Activated naive CD4-positive, alpha-beta T cell treated with anti-CD3 and anti-CD28 coated beads, Interleukin-2, amount 10 ng/mL, durations not matched to agents 7 days and 5 days (primary cell): ENCODE data around the gene MT2A.

Source experiments
- CTCF ChIA-PET: fragments of 350-600 bp; sonication (Branson Sonifier 250); formaldehyde crosslinking; loops from one replicate; lab custom pipeline; 2021; ENCODE audit warnings: antibody characterized with exemption; lab: Charles Lee
- DNase-seq: peaks from one replicate; pipeline ENCODE4 v3.0.0-alpha.2; 2020
- H3K27ac Mint-ChIP-seq: one replicate; pipeline ENCODE4 v1.8.0; 2021; ENCODE audit warnings: mild to moderate bottlenecking, moderate library complexity, mixed read lengths
- H3K27me3 Mint-ChIP-seq: one replicate; pipeline ENCODE4 v1.8.0; 2021; ENCODE audit warnings: mild to moderate bottlenecking, mixed read lengths
- H3K36me3 Mint-ChIP-seq: one replicate; pipeline ENCODE4 v1.8.0; 2021; ENCODE audit warnings: mixed read lengths
- H3K4me1 Mint-ChIP-seq: one replicate; pipeline ENCODE4 v1.8.0; 2021; ENCODE audit warnings: mixed read lengths
- H3K4me3 Mint-ChIP-seq: one replicate; pipeline ENCODE4 v1.8.0; 2021; ENCODE audit warnings: mild to moderate bottlenecking, moderate library complexity, mixed read lengths
- H3K9me3 Mint-ChIP-seq: one replicate; pipeline ENCODE4 v1.8.0; 2021; ENCODE audit warnings: mixed read lengths

MT2A gene

DNA sequence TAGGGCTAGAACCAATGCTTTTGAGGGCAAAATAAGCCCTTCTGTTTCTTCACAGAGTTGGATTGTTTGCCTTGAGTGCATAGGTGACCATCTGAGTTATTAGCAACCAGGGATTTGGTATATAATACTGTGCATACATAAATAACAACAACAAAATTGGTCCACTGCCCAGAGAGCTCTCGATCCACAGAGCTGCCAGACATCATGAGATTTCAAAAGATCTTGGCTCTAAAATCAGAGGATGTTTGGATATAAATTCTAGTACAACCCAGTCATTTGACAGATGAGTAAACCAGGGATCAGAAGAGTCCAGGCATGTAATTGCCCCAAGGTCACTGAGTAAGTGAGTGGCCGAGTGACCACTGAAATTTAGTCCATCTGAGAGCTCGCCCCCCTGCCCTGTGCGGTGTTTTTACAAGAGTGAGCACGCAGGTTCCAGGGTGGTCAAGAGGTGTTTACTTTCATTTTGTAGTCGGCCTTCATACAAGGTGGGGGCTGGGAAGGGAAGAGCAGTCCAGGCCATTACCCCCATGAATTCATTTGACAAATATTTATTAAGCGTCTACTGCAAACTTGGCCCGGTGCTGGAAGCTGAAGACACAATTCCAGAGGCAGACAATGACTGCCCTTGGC lies 1.8 kb upstream of the MT2A start:
- CTCF ChIA-PET, result interaction anchor here (1.0 to 5.3 kb wide), 3 partner anchors 24 to 95 kb away, joined by 3 to 34 read pairs (median 4); no protein-coding TSS in a partner anchor
- H3K4me3 Mint-ChIP-seq, result no peak overlapping the region
- peaks cover 1% of the 10 kb centered on the region for H3K36me3 Mint-ChIP-seq
- H3K27ac Mint-ChIP-seq, result peak overlapping the region; percentile 80
- peaks cover 48% of the 10 kb centered on the region for H3K4me1 Mint-ChIP-seq
- H3K9me3 Mint-ChIP-seq, result no peaks in the 10 kb centered on the region
- DNase-seq, result no peak
- H3K27me3 Mint-ChIP-seq, result peaks cover 21% of the 10 kb centered on the region

DNA sequence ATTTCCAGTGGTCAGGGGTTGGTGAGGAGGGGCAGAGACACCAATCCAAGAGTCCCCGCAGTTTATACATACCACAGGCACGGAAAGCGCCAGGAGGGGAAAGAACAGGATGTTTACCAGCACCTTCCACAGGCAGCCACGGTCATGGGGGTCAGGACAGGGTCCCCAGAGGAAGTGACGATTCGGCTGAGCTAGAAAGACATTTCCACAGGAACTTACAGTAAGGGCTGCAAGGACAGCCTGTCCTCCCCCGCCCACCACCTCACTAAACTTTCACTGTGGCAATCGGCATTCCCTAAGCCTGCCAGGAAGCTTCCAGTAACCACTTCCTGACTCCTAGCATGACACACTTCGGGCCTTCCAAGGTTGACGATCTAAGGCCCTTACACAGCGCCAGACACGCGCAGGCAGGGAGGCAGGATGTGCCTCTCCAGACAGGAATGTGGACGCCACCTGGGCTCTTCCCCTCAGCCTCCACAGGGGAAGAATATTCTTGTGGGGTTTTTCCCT lies 1.2 kb upstream of the MT2A start:
- H3K4me1 Mint-ChIP-seq, result peaks cover 48% of the 10 kb centered on the region
- peak overlapping the region; percentile 31 for H3K4me3 Mint-ChIP-seq

DNA sequence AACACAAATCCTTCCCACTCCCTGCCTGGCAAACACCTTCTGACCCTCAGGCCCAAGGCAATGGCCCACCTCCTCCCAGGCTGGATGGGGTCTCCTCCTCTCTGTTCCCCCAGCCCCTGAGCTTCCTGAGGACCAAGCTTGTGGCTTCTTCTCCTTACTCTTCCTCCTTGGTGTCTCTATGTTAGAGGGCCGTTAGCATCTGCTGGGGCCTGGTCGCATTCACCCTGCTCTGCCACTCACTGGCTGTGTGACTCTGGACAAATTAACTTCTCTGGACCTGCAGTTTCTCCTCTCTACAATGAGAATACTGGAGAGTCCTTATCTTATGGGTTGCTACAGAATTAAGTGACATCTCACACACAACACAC lies 725 bp upstream of the MT2A start:
- H3K36me3 Mint-ChIP-seq, result peaks cover 1% of the 10 kb centered on the region
- no peak for DNase-seq
- H3K4me3 Mint-ChIP-seq, result peak overlapping the region; percentile 63
- H3K27ac Mint-ChIP-seq, result peak overlapping the region; percentile 80
- H3K27me3 Mint-ChIP-seq, result peaks cover 15% of the 10 kb centered on the region
- H3K4me1 Mint-ChIP-seq, result peaks cover 48% of the 10 kb centered on the region
- CTCF ChIA-PET, result interaction anchor here (1.0 to 5.3 kb wide), 3 partner anchors 30 to 94 kb away, joined by 3 to 34 read pairs (median 5); no protein-coding TSS in a partner anchor
- H3K9me3 Mint-ChIP-seq, result no peaks in the 10 kb centered on the region

More for the DNA sequence above, 1.2 kb upstream of the MT2A start:
- Mint-ChIP-seq H3K9me3 (no peaks in the 10 kb centered on the region), H3K27me3 (peaks cover 16% of the 10 kb centered on the region), H3K36me3 (peaks cover 1% of the 10 kb centered on the region), H3K27ac (peak overlapping the region; percentile 80)
- CTCF ChIA-PET, result interaction anchor here (1.0 to 5.3 kb wide), 3 partner anchors 23 to 95 kb away, joined by 3 to 34 read pairs (median 4); no protein-coding TSS in a partner anchor
- peak; percentile 42 for DNase-seq

DNA sequence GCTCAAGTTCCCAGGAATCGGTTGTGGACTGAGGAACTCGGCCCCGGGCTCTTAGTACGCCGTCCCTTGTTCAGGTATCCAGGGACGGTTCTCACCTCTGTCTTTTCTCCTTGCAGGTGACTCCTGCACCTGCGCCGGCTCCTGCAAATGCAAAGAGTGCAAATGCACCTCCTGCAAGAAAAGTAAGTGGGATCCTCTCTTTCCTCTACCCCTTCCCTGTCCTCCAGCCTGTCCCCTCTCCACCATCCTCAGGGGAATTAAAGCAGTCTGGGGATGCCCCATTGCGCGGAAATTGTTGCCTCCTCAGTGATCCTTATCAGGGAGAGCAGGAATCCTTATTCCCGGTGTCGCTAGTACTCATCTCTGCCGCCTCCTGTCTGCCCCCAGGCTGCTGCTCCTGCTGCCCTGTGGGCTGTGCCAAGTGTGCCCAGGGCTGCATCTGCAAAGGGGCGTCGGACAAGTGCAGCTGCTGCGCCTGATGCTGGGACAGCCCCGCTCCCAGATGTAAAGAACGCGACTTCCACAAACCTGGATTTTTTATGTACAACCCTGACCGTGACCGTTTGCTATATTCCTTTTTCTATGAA lies 585 bp downstream of the MT2A start:
- Mint-ChIP-seq H3K4me3 (peak overlapping the region; percentile 92), H3K27me3 (peaks cover 8% of the 10 kb centered on the region), H3K36me3 (peaks cover 1% of the 10 kb centered on the region), H3K4me1 (peaks cover 44% of the 10 kb centered on the region), H3K27ac (peak overlapping the region; percentile 93), H3K9me3 (no peaks in the 10 kb centered on the region)
- CTCF ChIA-PET, result interaction anchor here (0.6 to 2.1 kb wide), 5 partner anchors 11 to 253 kb away, joined by 3 to 6 read pairs (median 4); no protein-coding TSS in a partner anchor
- peak; percentile 37 for DNase-seq

DNA sequence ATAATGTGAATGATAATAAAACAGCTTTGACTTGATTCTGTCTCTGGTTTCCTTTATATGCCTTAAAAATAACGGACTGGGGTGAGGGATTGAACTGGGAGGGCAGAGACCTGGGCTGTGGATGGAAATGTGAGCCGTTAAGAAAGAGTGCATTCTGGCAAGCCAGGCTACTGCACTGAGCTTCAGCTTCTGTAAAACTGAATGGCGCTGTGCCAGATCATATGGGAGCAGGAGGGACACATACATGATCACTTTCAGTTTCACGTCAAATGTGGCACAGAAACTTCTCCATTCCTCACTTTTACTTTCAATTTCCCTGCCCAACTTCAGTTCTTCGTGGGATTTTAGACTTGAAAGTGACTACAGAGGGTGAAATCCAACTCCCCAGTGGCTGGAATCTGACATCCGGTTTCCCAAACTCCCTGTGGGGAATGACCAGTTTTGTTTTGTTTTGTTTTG lies 1.1 kb downstream of the MT2A start:
- Mint-ChIP-seq H3K4me1 (peaks cover 44% of the 10 kb centered on the region), H3K27me3 (peaks cover 4% of the 10 kb centered on the region), H3K36me3 (peaks cover 1% of the 10 kb centered on the region), H3K27ac (peak overlapping the region; percentile 93), H3K4me3 (peak overlapping the region; percentile 92), H3K9me3 (no peaks in the 10 kb centered on the region)
- DNase-seq, result peak; percentile 86
- CTCF ChIA-PET, result interaction anchor here (0.6 to 2.1 kb wide), 3 partner anchors 11 to 254 kb away, joined by 3 to 6 read pairs (median 3); no protein-coding TSS in a partner anchor

DNA sequence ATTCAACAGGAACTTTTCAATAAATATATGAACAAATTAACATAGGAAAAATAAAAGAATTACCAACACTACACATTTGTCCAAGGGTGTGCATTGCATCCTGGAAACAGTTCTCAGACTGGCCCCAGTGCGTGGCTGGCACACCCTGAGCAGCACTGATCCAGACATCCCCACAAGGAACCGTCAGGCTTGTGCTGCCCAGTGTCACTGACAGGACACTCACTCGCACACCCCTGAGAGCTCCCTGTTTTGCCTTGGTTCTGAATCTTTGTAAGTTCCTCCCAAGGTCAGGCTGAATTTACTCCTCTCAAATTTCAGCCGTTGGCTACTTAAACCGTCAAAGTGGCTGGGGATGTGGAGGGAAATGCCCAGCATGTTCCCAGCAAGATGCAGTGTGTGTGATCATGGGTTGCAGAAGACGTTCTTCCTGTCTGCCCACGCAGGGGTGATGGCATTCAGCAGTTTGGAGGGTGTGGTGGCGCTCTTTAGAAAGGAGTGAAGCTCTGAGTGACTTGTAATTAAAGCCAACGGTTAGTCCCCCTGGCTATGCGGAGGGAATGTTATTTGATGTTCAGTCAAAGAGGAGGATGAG lies 1.7 kb downstream of the MT2A start:
- peaks cover 2% of the 10 kb centered on the region for H3K27me3 Mint-ChIP-seq
- peak; percentile 47 for DNase-seq
- H3K36me3 Mint-ChIP-seq, result peaks cover 1% of the 10 kb centered on the region
- peaks cover 48% of the 10 kb centered on the region for H3K4me1 Mint-ChIP-seq
- H3K9me3 Mint-ChIP-seq, result no peaks in the 10 kb centered on the region
- peak overlapping the region; percentile 93 for H3K27ac Mint-ChIP-seq
- CTCF ChIA-PET, result interaction anchor here (0.9 to 2.1 kb wide), 2 partner anchors 92 to 254 kb away, joined by 3 to 6 read pairs; no protein-coding TSS in a partner anchor
- H3K4me3 Mint-ChIP-seq, result peak overlapping the region; percentile 92

DNA sequence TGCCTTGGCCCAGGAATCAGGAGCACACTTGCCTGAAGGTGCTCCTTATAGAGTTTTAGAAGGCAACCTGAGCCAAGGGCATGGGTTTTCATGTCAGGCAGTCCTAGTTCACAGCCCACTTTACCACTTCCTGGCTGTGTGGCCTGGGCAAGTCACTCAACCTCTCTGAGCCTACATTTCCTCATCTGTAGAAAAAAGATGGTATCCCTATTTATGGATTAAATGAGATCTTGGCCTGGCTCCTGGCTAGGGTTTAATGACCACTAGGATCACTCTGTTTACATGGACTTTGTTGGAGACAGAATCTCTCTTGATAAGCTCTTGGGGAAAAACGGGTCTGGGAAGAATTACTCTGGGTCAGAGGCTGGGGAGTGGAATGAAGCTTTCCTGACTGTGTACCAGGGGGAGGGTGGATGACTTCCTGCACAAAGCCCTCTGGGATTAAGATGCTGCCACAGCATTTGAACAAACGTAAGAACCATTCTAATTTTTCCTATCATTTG lies 2.3 kb downstream of the MT2A start:
- peaks cover 48% of the 10 kb centered on the region for H3K4me1 Mint-ChIP-seq
- no peaks in the 10 kb centered on the region for H3K27me3 Mint-ChIP-seq
- CTCF ChIA-PET, result interaction anchor here (1.2 to 2.1 kb wide), 2 partner anchors 10 to 91 kb away, joined by 4 to 6 read pairs; no protein-coding TSS in a partner anchor
- peak overlapping the region; percentile 38 for H3K4me3 Mint-ChIP-seq
- DNase-seq, result no peak
- H3K36me3 Mint-ChIP-seq, result peaks cover 1% of the 10 kb centered on the region
- peak overlapping the region; percentile 93 for H3K27ac Mint-ChIP-seq
- no peaks in the 10 kb centered on the region for H3K9me3 Mint-ChIP-seq

DNA sequence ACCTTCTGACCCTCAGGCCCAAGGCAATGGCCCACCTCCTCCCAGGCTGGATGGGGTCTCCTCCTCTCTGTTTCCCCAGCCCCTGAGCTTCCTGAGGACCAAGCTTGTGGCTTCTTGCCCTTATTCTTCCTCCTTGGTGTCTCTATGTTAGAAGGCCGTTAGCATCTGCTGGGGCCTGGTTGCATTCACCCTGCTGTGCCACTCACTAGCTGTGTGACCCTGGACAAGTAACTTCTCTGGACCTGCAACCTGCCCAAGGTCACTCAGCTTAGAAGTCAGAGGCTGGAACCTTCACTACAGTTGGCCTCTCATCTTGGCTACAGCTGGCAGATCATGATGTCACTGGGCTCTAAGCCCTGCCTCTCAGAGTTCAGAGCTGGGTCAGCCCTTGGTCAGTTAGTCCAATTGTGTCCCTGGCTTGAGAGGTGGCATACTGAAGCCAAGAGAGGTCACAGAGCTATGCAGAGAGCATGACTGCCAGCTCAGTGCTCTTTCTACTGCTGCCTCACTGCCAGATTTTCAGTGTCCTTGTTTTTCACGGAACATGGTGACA lies 3.0 kb downstream of the MT2A start:
- Mint-ChIP-seq H3K27ac (no peak overlapping the region), H3K27me3 (no peaks in the 10 kb centered on the region), H3K4me3 (no peak overlapping the region), H3K36me3 (peaks cover 1% of the 10 kb centered on the region), H3K4me1 (peaks cover 47% of the 10 kb centered on the region), H3K9me3 (no peaks in the 10 kb centered on the region)
- CTCF ChIA-PET, result interaction anchor here (1.2 to 2.1 kb wide), 2 partner anchors 11 to 91 kb away, joined by 4 to 6 read pairs; no protein-coding TSS in a partner anchor
- DNase-seq, result no peak

DNA sequence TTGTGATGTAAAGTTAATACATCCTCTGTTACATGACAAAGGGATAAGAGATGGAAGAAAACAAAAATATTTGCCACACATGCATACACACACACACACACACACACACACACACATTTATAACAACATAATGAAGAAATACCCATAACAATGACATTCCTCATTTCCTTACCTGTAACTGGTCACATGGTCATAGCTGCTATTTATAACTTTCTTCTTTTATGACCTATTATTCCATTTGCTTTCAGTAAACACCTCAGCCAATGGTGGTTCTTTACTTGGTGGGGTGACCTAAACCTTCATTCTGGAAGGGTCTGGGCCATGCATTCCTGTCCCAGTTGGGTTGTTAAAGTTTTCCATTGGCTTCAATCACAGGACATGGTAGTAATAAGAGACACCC lies 5.3 kb downstream of the MT2A start:
- DNase-seq, result no peak
- H3K27ac Mint-ChIP-seq, result no peak overlapping the region
- peaks cover 47% of the 10 kb centered on the region for H3K4me1 Mint-ChIP-seq
- H3K27me3 Mint-ChIP-seq, result peaks cover 22% of the 10 kb centered on the region
- H3K9me3 Mint-ChIP-seq, result no peaks in the 10 kb centered on the region
- H3K4me3 Mint-ChIP-seq, result no peak overlapping the region
- peaks cover 1% of the 10 kb centered on the region for H3K36me3 Mint-ChIP-seq
- CTCF ChIA-PET, result interaction anchor here (1.2 kb wide), 1 partner anchor 10 kb away, joined by 4 read pairs; no protein-coding TSS in a partner anchor

DNA sequence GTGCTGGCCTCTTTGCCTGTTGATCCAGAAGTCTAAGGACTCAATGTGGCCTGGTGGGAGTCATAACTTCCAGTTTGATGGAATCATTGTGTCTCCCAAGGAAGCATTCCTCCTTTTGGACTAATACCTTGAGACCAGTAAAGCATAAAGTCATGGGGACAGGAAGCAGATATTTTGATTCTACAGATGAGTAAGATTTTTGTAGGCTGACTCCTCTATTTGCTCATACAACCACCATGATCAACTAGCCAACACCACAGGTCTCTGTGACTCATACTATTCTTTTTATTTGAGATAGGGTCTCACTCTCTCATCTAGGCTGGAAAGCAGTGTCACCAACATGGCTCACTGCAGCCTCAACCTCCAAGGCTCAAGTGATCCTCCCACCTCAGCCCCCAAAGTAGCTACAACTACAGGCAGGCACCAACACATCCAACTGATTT lies 6.2 kb downstream of the MT2A start:
- CTCF ChIA-PET, result no interaction called here
- peaks cover 31% of the 10 kb centered on the region for H3K27me3 Mint-ChIP-seq
- H3K36me3 Mint-ChIP-seq, result no peaks in the 10 kb centered on the region

DNA sequence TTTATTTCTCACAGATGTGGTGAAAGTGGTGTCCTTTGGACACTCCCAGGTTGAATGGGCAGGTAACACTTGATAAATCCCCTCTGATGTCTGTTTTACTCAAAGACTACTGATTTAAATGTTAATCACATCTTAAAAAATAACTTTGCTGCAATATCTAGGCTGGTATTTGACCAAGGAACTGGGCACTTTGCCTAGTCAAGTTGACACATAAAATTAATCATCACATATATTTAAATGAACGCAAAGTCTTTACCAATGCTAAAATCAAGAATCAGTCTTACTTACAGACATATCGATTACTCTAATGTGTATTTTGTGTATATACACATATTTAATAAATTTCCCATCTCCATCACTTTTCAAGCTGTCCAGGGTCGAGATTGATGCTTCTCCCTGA lies 7.0 kb downstream of the MT2A start:
- no peak for DNase-seq
- no peak overlapping the region for H3K4me3 Mint-ChIP-seq
- CTCF ChIA-PET, result no interaction called here

More for the DNA sequence above, 6.2 kb downstream of the MT2A start:
- DNase-seq, result no peak
- Mint-ChIP-seq H3K4me1 (peaks cover 40% of the 10 kb centered on the region), H3K27ac (no peak overlapping the region), H3K9me3 (no peaks in the 10 kb centered on the region), H3K4me3 (no peak overlapping the region)

DNA sequence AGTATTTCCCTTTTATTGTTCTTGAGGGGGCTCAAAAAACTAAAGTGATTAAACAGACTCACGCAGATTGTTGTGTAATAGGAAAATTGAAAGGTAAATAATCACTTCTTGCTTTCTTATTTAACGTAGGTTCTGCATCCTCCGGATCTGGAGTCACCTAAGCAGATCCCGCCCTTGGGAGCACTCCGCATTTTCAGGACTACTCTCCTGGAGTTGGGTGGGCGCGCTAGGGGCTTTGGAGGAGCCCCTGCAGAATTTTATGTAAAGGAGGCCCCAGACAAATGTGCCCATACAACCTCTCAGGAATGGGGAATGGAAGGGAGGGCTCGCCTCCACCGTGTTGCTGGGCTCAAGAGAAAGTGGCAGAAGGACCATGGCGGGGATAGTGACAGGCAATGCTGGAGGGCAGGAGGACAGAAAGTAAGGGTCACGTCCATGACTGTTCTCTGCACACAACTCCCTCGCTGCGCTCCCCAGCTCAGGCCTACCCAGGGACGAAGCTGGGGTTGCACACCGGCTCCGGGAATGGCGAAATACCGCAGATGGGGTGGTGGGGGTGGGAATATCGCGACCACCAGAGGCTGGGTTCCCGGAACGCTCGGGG lies 8.3 kb downstream of the MT2A start:
- H3K4me1 Mint-ChIP-seq, result peaks cover 23% of the 10 kb centered on the region
- no peaks in the 10 kb centered on the region for H3K36me3 Mint-ChIP-seq
- peaks cover 49% of the 10 kb centered on the region for H3K27me3 Mint-ChIP-seq
- no peak for DNase-seq
- no peak overlapping the region for H3K27ac Mint-ChIP-seq
- H3K9me3 Mint-ChIP-seq, result no peaks in the 10 kb centered on the region
- CTCF ChIA-PET, result interaction anchor here (0.7 kb wide), 1 partner anchor 245 kb away, joined by 3 read pairs; no protein-coding TSS in a partner anchor
- H3K4me3 Mint-ChIP-seq, result peak overlapping the region; percentile 17

More for the DNA sequence above, 7.0 kb downstream of the MT2A start:
- Mint-ChIP-seq H3K9me3 (no peaks in the 10 kb centered on the region), H3K27ac (no peak overlapping the region), H3K4me1 (peaks cover 34% of the 10 kb centered on the region), H3K36me3 (no peaks in the 10 kb centered on the region), H3K27me3 (peaks cover 38% of the 10 kb centered on the region)
